PFSK-1 (cell line): Measurements from ENCODE around the gene ACADL.

Source experiments
- FOXP2 ChIP-seq: optimal IDR thresholded peaks from 2 replicates; pipeline ENCODE3; 2011; ENCODE audit warnings: borderline replicate concordance, control low read depth, inconsistent platforms; ENCODE audit not compliant: insufficient read depth; ENCODE audit errors: extremely low read length, extremely low read depth
- POLR2AphosphoS5 ChIP-seq: IDR thresholded peaks from 2 replicates; pipeline ENCODE4 v1.6.1; 2012; ENCODE audit warnings: low read depth, mild to moderate bottlenecking, control low read depth, low read length, moderate library complexity
- SIN3A ChIP-seq: IDR thresholded peaks from 2 replicates; pipeline ENCODE4 v1.6.1; 2012; ENCODE audit warnings: mild to moderate bottlenecking, low read length, moderate library complexity, borderline replicate concordance; ENCODE audit not compliant: insufficient read depth
- TAF1 ChIP-seq: IDR thresholded peaks from 2 replicates; pipeline ENCODE4 v1.6.1; 2012; ENCODE audit warnings: low read length, control low read depth, borderline replicate concordance; ENCODE audit not compliant: insufficient read depth
- TF ChIP-seq, protein P1 (sequence below), 2 experiments: IDR thresholded peaks; 2 replicates each; pipeline versions ENCODE4 v1.6.1 to v1.8.0; 2011 to 2012; ENCODE audit warnings: low read depth in 2 of 2, low read length in 2 of 2, control low read depth in 1 of 2, inconsistent platforms in 1 of 2, mild to moderate bottlenecking in 1 of 2, moderate library complexity in 1 of 2; ENCODE audit not compliant: insufficient read depth in 1 of 2

Gene ACADL

DNA sequence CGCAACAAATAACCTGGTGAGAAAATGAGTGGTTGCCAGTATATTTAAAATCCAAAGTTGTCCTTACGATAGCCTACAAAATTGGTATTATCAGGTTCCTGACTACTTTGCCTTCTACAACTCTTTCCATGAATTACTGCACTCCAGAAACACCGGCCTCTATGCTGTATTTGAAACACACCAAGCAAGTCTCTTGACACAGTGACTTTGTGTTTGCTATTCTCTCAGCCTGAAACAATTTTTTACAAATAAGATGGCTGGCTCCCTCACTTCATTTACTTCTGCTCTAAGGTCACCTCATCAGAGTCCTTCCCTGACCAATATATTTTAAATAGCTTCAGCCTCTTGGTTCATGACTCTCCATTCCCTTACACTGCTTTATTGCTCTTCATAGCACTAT is 66.2 kb downstream of the ACADL start:
- no peak for TF ChIP-seq TAF1
- TF ChIP-seq, protein P1, sequence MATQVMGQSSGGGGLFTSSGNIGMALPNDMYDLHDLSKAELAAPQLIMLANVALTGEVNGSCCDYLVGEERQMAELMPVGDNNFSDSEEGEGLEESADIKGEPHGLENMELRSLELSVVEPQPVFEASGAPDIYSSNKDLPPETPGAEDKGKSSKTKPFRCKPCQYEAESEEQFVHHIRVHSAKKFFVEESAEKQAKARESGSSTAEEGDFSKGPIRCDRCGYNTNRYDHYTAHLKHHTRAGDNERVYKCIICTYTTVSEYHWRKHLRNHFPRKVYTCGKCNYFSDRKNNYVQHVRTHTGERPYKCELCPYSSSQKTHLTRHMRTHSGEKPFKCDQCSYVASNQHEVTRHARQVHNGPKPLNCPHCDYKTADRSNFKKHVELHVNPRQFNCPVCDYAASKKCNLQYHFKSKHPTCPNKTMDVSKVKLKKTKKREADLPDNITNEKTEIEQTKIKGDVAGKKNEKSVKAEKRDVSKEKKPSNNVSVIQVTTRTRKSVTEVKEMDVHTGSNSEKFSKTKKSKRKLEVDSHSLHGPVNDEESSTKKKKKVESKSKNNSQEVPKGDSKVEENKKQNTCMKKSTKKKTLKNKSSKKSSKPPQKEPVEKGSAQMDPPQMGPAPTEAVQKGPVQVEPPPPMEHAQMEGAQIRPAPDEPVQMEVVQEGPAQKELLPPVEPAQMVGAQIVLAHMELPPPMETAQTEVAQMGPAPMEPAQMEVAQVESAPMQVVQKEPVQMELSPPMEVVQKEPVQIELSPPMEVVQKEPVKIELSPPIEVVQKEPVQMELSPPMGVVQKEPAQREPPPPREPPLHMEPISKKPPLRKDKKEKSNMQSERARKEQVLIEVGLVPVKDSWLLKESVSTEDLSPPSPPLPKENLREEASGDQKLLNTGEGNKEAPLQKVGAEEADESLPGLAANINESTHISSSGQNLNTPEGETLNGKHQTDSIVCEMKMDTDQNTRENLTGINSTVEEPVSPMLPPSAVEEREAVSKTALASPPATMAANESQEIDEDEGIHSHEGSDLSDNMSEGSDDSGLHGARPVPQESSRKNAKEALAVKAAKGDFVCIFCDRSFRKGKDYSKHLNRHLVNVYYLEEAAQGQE (IDR thresholded peaks at IDR 0.05; ENCODE audit: insufficient read depth in 1 of 2, low read depth in 2 of 2, low read length in 2 of 2) = no peak
- TF ChIP-seq POLR2AphosphoS5 = no peak
- no peak for TF ChIP-seq SIN3A

DNA sequence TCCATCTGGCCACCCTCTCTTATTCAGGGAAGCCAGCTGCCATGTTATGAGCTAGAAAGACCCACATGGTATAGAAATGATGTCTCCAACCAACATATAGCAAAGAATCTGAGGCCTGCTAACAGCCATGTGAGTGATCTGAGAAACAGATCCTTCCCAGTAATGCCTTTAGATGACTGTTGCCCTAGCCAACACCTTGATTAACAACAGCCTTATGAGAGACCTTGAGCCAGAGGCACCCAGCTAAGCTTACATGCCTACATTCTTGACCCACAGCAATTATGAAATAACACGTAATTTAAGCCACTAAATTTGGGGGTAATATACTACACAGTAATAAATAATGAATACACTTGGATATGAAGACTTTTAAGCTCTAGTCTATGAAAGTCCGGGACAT is 67.0 kb downstream of the ACADL start:
- no peak for TF ChIP-seq TAF1
- no peak for TF ChIP-seq SIN3A
- TF ChIP-seq POLR2AphosphoS5 = no peak
- TF ChIP-seq FOXP2 = no peak
- TF ChIP-seq, protein P1 (IDR thresholded peaks at IDR 0.05; ENCODE audit: insufficient read depth in 1 of 2, low read depth in 2 of 2, low read length in 2 of 2) = no peak

DNA sequence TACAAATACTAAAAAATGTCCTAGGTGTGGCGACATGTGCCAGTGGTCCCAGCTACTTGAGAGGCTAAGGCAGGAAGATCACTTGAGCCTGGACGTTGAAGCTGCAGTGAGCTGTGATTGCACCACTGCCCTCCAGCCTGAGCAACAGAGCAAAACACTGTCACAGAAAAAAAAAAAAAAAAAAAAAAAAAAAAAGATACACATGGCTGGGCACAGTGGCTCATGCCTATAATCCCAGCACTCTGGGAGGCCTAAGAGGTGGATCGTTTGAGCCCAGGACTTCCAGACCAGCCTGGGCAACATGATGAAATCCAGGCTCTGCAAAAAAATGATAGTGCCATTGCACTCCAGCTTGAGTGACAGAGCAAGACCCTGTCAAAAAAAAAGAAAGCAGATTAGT is 67.7 kb downstream of the ACADL start:
- TF ChIP-seq FOXP2 (no peak), POLR2AphosphoS5 (no peak), TAF1 (no peak), SIN3A (no peak)
- TF ChIP-seq, protein P1 (IDR thresholded peaks at IDR 0.05; ENCODE audit: insufficient read depth in 1 of 2, low read depth in 2 of 2, low read length in 2 of 2) = no peak

DNA sequence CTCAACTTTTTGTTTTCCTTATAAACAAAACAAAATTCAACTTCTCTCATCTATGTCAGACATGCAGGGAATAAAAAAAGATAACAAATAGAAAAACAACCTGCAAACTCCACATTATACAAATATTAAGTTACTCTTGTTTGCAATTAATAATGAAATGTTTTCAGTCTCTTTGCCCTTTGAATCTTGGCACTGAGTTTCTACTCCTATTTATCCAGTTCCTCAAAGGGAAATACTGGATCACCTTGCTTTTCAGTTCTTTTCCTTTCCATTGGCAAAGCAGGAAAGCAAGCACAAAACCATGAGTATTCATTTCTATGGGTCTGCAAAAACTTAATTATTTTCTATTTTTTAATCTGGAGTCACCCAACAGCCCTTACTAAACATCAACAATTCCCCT is 77.6 kb downstream of the ACADL start:
- TF ChIP-seq FOXP2 = no peak
- no peak for TF ChIP-seq TAF1
- no peak for TF ChIP-seq POLR2AphosphoS5
- TF ChIP-seq, protein P1 (IDR thresholded peaks at IDR 0.05; ENCODE audit: insufficient read depth in 1 of 2, low read depth in 2 of 2, low read length in 2 of 2) = no peak
- TF ChIP-seq SIN3A = no peak
